Liver (tissue), 9 donors: Measurements from ENCODE around the gene CYB561. TPM values are rescaled to one million over a fixed set of nuclear protein-coding genes. Genes with fewer than 3 reads are reported as not detected.

Experiments
- DNase-seq: peaks from one replicate; pipeline ENCODE4 v3.0.0-alpha.2; 2017; ENCODE audit warnings: low spot score
- H3K27ac ChIP-seq, 2 donors: one replicate each; pipeline ENCODE4 v1.7.0; 2013; ENCODE audit warnings: inconsistent platforms in 2 of 2, low read length in 2 of 2, control low read depth in 1 of 2, low read depth in 1 of 2, mild to moderate bottlenecking in 1 of 2
- H3K27me3 ChIP-seq, 4 donors: one replicate each; pipeline versions ENCODE4 v1.6.1 to v1.7.0; 2013; ENCODE audit warnings: low read length in 3 of 4, inconsistent platforms in 1 of 4, mild to moderate bottlenecking in 1 of 4, moderate library complexity in 1 of 4; ENCODE audit not compliant: control insufficient read depth in 4 of 4, insufficient read depth in 4 of 4
- H3K36me3 ChIP-seq, 4 donors: one replicate each; pipeline versions ENCODE4 v1.6.1 to v1.7.0; 2013; ENCODE audit warnings: low read length in 3 of 4, mild to moderate bottlenecking in 3 of 4, low read depth in 1 of 4, moderate library complexity in 1 of 4; ENCODE audit not compliant: control insufficient read depth in 4 of 4, insufficient read depth in 3 of 4
- H3K4me1 ChIP-seq, 4 donors: one replicate each; pipeline versions ENCODE4 v1.6.1 to v1.7.0; 2013; ENCODE audit warnings: low read length in 3 of 4, mild to moderate bottlenecking in 3 of 4, moderate library complexity in 1 of 4; ENCODE audit not compliant: control insufficient read depth in 4 of 4, insufficient read depth in 4 of 4
- H3K4me3 ChIP-seq, 3 donors: one replicate each; pipeline versions ENCODE4 v1.6.1 to v1.7.0; 2013; ENCODE audit warnings: low read length in 3 of 3, control low read depth in 1 of 3, low read depth in 1 of 3, mild to moderate bottlenecking in 1 of 3
- H3K9ac ChIP-seq, 2 donors: one replicate each; pipeline ENCODE4 v1.7.0; 2013; ENCODE audit warnings: low read length in 2 of 2, mild to moderate bottlenecking in 2 of 2, moderate library complexity in 2 of 2, control low read depth in 1 of 2, low read depth in 1 of 2
- H3K9me3 ChIP-seq, 4 donors: one replicate each; pipeline versions ENCODE4 v1.6.1 to v1.7.0; 2013; ENCODE audit warnings: low read length in 3 of 4; ENCODE audit not compliant: control insufficient read depth in 4 of 4
- ATF3 ChIP-seq: IDR thresholded peaks from 2 replicates; pipeline ENCODE4 v1.6.1; 2016; ENCODE audit warnings: antibody characterized with exemption
- CTCF ChIP-seq: fragments of 150-350 bp; IDR thresholded peaks from 2 replicates; pipeline ENCODE4 v1.5.1; 2017; ENCODE audit warnings: improper control_type of control experiment, low read depth, low read length; ENCODE audit not compliant: missing input control
- EGR1 ChIP-seq, 2 donors: IDR thresholded peaks; 2 replicates each; pipeline ENCODE4 v1.6.1; 2016 to 2018; ENCODE audit warnings: antibody characterized with exemption in 2 of 2, low read depth in 2 of 2
- FOXA1 ChIP-seq: IDR thresholded peaks from 2 replicates; pipeline ENCODE4 v1.6.1; 2016; ENCODE audit warnings: antibody characterized with exemption
- FOXA2 ChIP-seq: IDR thresholded peaks from 2 replicates; pipeline ENCODE4 v1.6.1; 2016; ENCODE audit warnings: antibody characterized with exemption
- GABPA ChIP-seq, 2 donors: IDR thresholded peaks in 1 of 2; conservative IDR thresholded peaks in 1 of 2; 2 replicates each; pipeline ENCODE4 v1.6.1; 2016; ENCODE audit warnings: antibody characterized with exemption in 2 of 2, mild to moderate bottlenecking in 1 of 2, moderate library complexity in 1 of 2
- HNF4G ChIP-seq: IDR thresholded peaks from 2 replicates; pipeline ENCODE4 v1.6.1; 2016; ENCODE audit warnings: antibody characterized with exemption
- JUND ChIP-seq, 2 donors: IDR thresholded peaks; 2 replicates each; pipeline ENCODE4 v1.6.1; 2016; ENCODE audit warnings: antibody characterized with exemption in 2 of 2
- MAX ChIP-seq: IDR thresholded peaks from 2 replicates; pipeline ENCODE4 v1.6.1; 2016; ENCODE audit warnings: antibody characterized with exemption
- NR2F2 ChIP-seq: IDR thresholded peaks from 2 replicates; pipeline ENCODE4 v1.6.1; 2016; ENCODE audit warnings: antibody characterized with exemption
- RAD21 ChIP-seq, 2 donors: IDR thresholded peaks; 2 replicates each; pipeline ENCODE4 v1.6.1; 2016; ENCODE audit warnings: antibody characterized with exemption in 2 of 2, mild to moderate bottlenecking in 2 of 2
- REST ChIP-seq: IDR thresholded peaks from 2 replicates; pipeline ENCODE4 v1.6.1; 2016; ENCODE audit warnings: antibody characterized with exemption, mild to moderate bottlenecking
- RXRA ChIP-seq, 2 donors: IDR thresholded peaks; 2 replicates each; pipeline ENCODE4 v1.6.1; 2017 to 2018; ENCODE audit warnings: antibody characterized with exemption in 2 of 2, mild to moderate bottlenecking in 1 of 2
- TAF1 ChIP-seq: conservative IDR thresholded peaks from 2 replicates; pipeline ENCODE4 v1.6.1; 2016; ENCODE audit warnings: antibody characterized with exemption, mild to moderate bottlenecking
- YY1 ChIP-seq: IDR thresholded peaks from 2 replicates; pipeline ENCODE4 v1.6.1; 2016; ENCODE audit warnings: antibody characterized with exemption, mild to moderate bottlenecking
- ZBTB33 ChIP-seq: IDR thresholded peaks from 2 replicates; pipeline ENCODE4 v1.6.1; 2016; ENCODE audit warnings: antibody characterized with exemption
- WGBS: extraction: QIAGEN DNeasy Blood & Tissue Kit; methylation state at CpG from one replicate; pipeline ENCODE4 v1.1.7; 2013; 5-methylcytosine and 5-hydroxymethylcytosine counted together
- polyA plus RNA-seq, 2 donors: library from polyadenylated mRNA; stranded (reverse) in 1 of 2; unstranded in 1 of 2; fragments of 200-250 nt in 1 of 2; fragments of >200 nt in 1 of 2; fragmentation: Nextera tagmentation in 1 of 2; extraction: Ambion mirVana in 1 of 2; gene quantifications; one replicate each; pipeline versions ENCODE4 v1.2.1 to v1.2.3, GENCODE V29; 2013 to 2015
- total RNA-seq, 2 donors: library from RNA; depleted of rRNA; stranded (reverse); fragments of >200 nt; gene quantifications; one replicate each; pipeline ENCODE4 v1.2.3, GENCODE V29; 2014
- donor health status: healthy.
- donor health status: healthy.
- donor health status: healthy.
- donor health status: healthy.
- donor health status: healthy.

Gene CYB561
- total and polyA plus RNA-seq, 4 donors = 0.93 to 18.5 (median 12.9) TPM

GRCh38 chr17:63443053-63443452 lies 3.1 kb downstream of the CYB561 start (continued):
- TF ChIP-seq CTCF (no peak), GABPA (IDR thresholded peaks at IDR 0.05 in 1 of 2, conservative IDR thresholded peaks at IDR 0.05 in 1 of 2) (no peak), HNF4G (no peak)

- Histone ChIP-seq H3K4me1 (peaks cover 7 to 16% (median 11%) of the 10 kb centered on the region in 4 donors), H3K27me3 (no peaks in the 10 kb centered on the region), H3K9ac (no peak overlapping the region), H3K36me3 (no peaks in the 10 kb centered on the region), H3K27ac (no peak overlapping the region), H3K9me3 (no peaks in the 10 kb centered on the region), H3K4me3 (no peak overlapping the region)
- DNase-seq = no peak
- TF ChIP-seq CTCF (no peak), NR2F2 (no peak), JUND (IDR thresholded peaks at IDR 0.05) (no peak), TAF1 (no peak), FOXA2 (no peak), EGR1 (IDR thresholded peaks at IDR 0.05; ENCODE audit: low read depth in 2 of 2) (no peak), HNF4G (no peak), RAD21 (IDR thresholded peaks at IDR 0.05) (no peak), MAX (no peak), ATF3 (no peak)
- 90% methylated on average over 11 of the region's 11 CpGs for WGBS
These were observed 3.5 kb downstream of the CYB561 start for GRCh38 chr17:63442549-63443035.

- Histone ChIP-seq H3K27me3 (no peaks in the 10 kb centered on the region), H3K9me3 (no peaks in the 10 kb centered on the region), H3K4me1 (peaks cover 7 to 14% (median 12%) of the 10 kb centered on the region in 4 donors), H3K9ac (no peak overlapping the region), H3K27ac (no peak overlapping the region), H3K36me3 (no peaks in the 10 kb centered on the region), H3K4me3 (no peak overlapping the region)
- TF ChIP-seq FOXA1 (no peak), RXRA (IDR thresholded peaks at IDR 0.05) (no peak), YY1 (no peak), CTCF (no peak), NR2F2 (no peak), REST (no peak), ZBTB33 (no peak), ATF3 (no peak)
- 96% methylated on average over 8 of the region's 8 CpGs for WGBS
- no peak for DNase-seq
These were observed 4.0 kb downstream of the CYB561 start for GRCh38 chr17:63442074-63442473.
